Spleen (tissue), 11 donors: ENCODE data around the gene CCDC7. TPM values are rescaled to one million over a fixed set of nuclear protein-coding genes. Genes with fewer than 3 reads are reported as not detected.
A peak's percentile ranks its signal among the peaks of the same experiment; 100 is the strongest.

ENCODE experiments used
- DNase-seq: peaks from one replicate; pipeline ENCODE4 v3.0.0-alpha.2; 2020
- H3K27ac ChIP-seq, 8 donors: fragments of 200-600 bp; sonication (generic) in 7 of 8; 1 replicate in 4 of 8; 2 replicates in 4 of 8; pipeline versions ENCODE4 v1.5.0 to v1.8.0; 2016 to 2021; ENCODE audit warnings: inconsistent platforms in 4 of 8, mild to moderate bottlenecking in 4 of 8, moderate library complexity in 1 of 8
- H3K27me3 ChIP-seq, 7 donors: fragments of 200-600 bp; sonication (generic) in 6 of 7; replicated peaks in 1 of 7; 1 replicate in 4 of 7; 2 replicates in 3 of 7; pipeline versions ENCODE4 v1.5.0 to v1.8.0; 2016 to 2021; ENCODE audit warnings: inconsistent platforms in 3 of 7, mild to moderate bottlenecking in 1 of 7
- H3K36me3 ChIP-seq, 6 donors: fragments of 200-600 bp; sonication (generic) in 5 of 6; 1 replicate in 4 of 6; 2 replicates in 2 of 6; pipeline versions ENCODE4 v1.5.0 to v1.8.0; 2016 to 2021; ENCODE audit warnings: inconsistent platforms in 2 of 6
- H3K4me1 ChIP-seq, 6 donors: fragments of 200-600 bp; sonication (generic) in 5 of 6; 1 replicate in 3 of 6; 2 replicates in 3 of 6; pipeline versions ENCODE4 v1.5.0 to v1.8.0; 2016 to 2021; ENCODE audit warnings: inconsistent platforms in 3 of 6
- H3K4me3 ChIP-seq, 8 donors: fragments of 200-600 bp; sonication (generic) in 7 of 8; 1 replicate in 4 of 8; 2 replicates in 4 of 8; pipeline versions ENCODE4 v1.5.0 to v1.8.0; 2016 to 2021; ENCODE audit warnings: inconsistent platforms in 4 of 8, mild to moderate bottlenecking in 4 of 8, moderate library complexity in 2 of 8
- H3K9me3 ChIP-seq, 8 donors: fragments of 200-600 bp; sonication (generic) in 7 of 8; 1 replicate in 4 of 8; 2 replicates in 4 of 8; pipeline versions ENCODE4 v1.5.0 to v1.8.0; 2016 to 2021; ENCODE audit warnings: inconsistent platforms in 4 of 8
- CTCF ChIP-seq, 11 experiments: fragments of 200-600 bp in 7 of 11; fragments of 450-650 bp in 4 of 11; sonication (generic) in 4 of 11; IDR thresholded peaks in 8 of 11; conservative IDR thresholded peaks in 3 of 11; 1 replicate in 7 of 11; 2 replicates in 4 of 11; pipeline versions ENCODE4 v1.4.0 to v1.8.0; 2016 to 2021; ENCODE audit warnings: antibody characterized with exemption in 11 of 11, inconsistent platforms in 4 of 11, mild to moderate bottlenecking in 1 of 11
- POLR2A ChIP-seq, 3 donors: fragments of 450-650 bp; IDR thresholded peaks; one replicate each; pipeline ENCODE4 v1.5.1; 2017; ENCODE audit warnings: antibody characterized with exemption in 3 of 3, mild to moderate bottlenecking in 1 of 3
- POLR2AphosphoS5 ChIP-seq, 3 donors: sonication (generic); formaldehyde crosslinking; IDR thresholded peaks; one replicate each; pipeline ENCODE4 v1.5.1; 2017; ENCODE audit warnings: antibody characterized with exemption in 3 of 3
- WGBS, 5 donors: extraction: QIAGEN DNeasy Blood & Tissue Kit in 3 of 5; methylation state at CpG; one replicate each; pipeline versions ENCODE4 v1.1.5 to v1.1.7; 2013 to 2018; 5-methylcytosine and 5-hydroxymethylcytosine counted together
- intact Hi-C: fragments of 100-400 bp; cut with DNase I; formaldehyde crosslinking; loops from one replicate; pipeline ENCODE4 v1.15.0; 2023; ENCODE audit warnings: low total_unique reads
- polyA plus RNA-seq, 3 donors: library from polyadenylated mRNA; stranded (reverse); fragments of 200-250 nt; gene quantifications; one replicate each; pipeline ENCODE4 v1.2.1, GENCODE V29; 2013
- total RNA-seq, 7 donors: library from RNA; depleted of rRNA in 3 of 7; stranded (reverse); fragments of >200 nt in 3 of 7; fragmentation: NEBNext Ultra II Directional in 4 of 7; extraction: Animal tissue kit (Norgen Biotek cat#: 25700) in 4 of 7; gene quantifications; one replicate each; pipeline versions ENCODE4 v1.1.0 to v1.2.1, GENCODE V29; 2016 to 2021
- donor health status: healthy with polysubstance abuse.
- donor health status: DM: no; HTN: no; CAD: no; lungs with moderate emphysema.
- donor health status: DM: no; HTN: no; CAD: no.
- donor health status: Bipolar disorder and iron deficiency.
- donor health status: healthy.
- donor health status: DM: no; HTN: no; CAD: no.
- donor health status: DM: yes; HTN: yes; CAD: no.

CCDC7 gene
- total and polyA plus RNA-seq, 10 donors: 0.70 to 32.6 (median 22.9) TPM

GRCh38 chr10:32433542-32433941 lies 12.4 kb upstream of the CCDC7 start:
- intact Hi-C loops: no loop called here
- no peaks in the 10 kb centered on the region for H3K4me1 ChIP-seq
- WGBS, 5 donors: 29 to 78% (median 67%) methylated on average over 1 of the region's 1 CpG
- H3K27ac ChIP-seq: no peak overlapping the region
- no peaks in the 10 kb centered on the region for H3K36me3 ChIP-seq
- no peak overlapping the region for H3K4me3 ChIP-seq
- no peak for DNase-seq
- TF ChIP-seq CTCF (IDR thresholded peaks at IDR 0.05 in 8 of 11, conservative IDR thresholded peaks at IDR 0.05 in 3 of 11): no peak
- TF ChIP-seq POLR2AphosphoS5 (IDR thresholded peaks at IDR 0.05): no peak
- no peak for TF ChIP-seq POLR2A (IDR thresholded peaks at IDR 0.05)
- H3K27me3 ChIP-seq: peaks cover 0 to 6% (median 0%) of the 10 kb centered on the region in 7 donors
- H3K9me3 ChIP-seq: peaks cover 0 to 13% (median 3%) of the 10 kb centered on the region in 8 donors

- no peak for TF ChIP-seq CTCF (IDR thresholded peaks at IDR 0.05 in 8 of 11, conservative IDR thresholded peaks at IDR 0.05 in 3 of 11)
- H3K27ac ChIP-seq: no peak overlapping the region
Measured at GRCh38 chr10:32436215-32436614, 9.7 kb upstream of the CCDC7 start.

GRCh38 chr10:32437334-32437733 lies 8.6 kb upstream of the CCDC7 start:
- Histone ChIP-seq H3K27me3 (peaks cover 0 to 12% (median 0%) of the 10 kb centered on the region in 7 donors), H3K27ac (no peak overlapping the region), H3K4me1 (no peaks in the 10 kb centered on the region), H3K36me3 (no peaks in the 10 kb centered on the region), H3K9me3 (peaks cover 0 to 8% (median 3%) of the 10 kb centered on the region in 8 donors), H3K4me3 (no peak overlapping the region)
- intact Hi-C loops: no loop called here
- no peak for DNase-seq
- 72 to 84% (median 80%) methylated on average over 2 of the region's 2 CpGs for WGBS, 5 donors
- TF ChIP-seq CTCF (IDR thresholded peaks at IDR 0.05 in 8 of 11, conservative IDR thresholded peaks at IDR 0.05 in 3 of 11): no peak
- no peak for TF ChIP-seq POLR2A (IDR thresholded peaks at IDR 0.05)
- TF ChIP-seq POLR2AphosphoS5 (IDR thresholded peaks at IDR 0.05): no peak

More at GRCh38 chr10:32436215-32436614, 9.7 kb upstream of the CCDC7 start:
- H3K27me3 ChIP-seq: peaks cover 0 to 12% (median 0%) of the 10 kb centered on the region in 7 donors
- no peaks in the 10 kb centered on the region for H3K36me3 ChIP-seq
- intact Hi-C loops: no loop called here
- H3K9me3 ChIP-seq: peaks cover 0 to 13% (median 3%) of the 10 kb centered on the region in 8 donors
- H3K4me3 ChIP-seq: no peak overlapping the region
- H3K4me1 ChIP-seq: no peaks in the 10 kb centered on the region
- no peak for DNase-seq

GRCh38 chr10:32445036-32445435 lies 904 bp upstream of the CCDC7 start:
- Histone ChIP-seq H3K4me3 (peak overlapping the region; percentile 51 to 83 (median 66)), H3K27me3 (peaks cover 0 to 6% (median 0%) of the 10 kb centered on the region in 7 donors), H3K9me3 (no peaks in the 10 kb centered on the region), H3K27ac (peak overlapping the region in 6 of 8 donors; percentile 95 to 98 (median 98)), H3K4me1 (peaks cover 0 to 23% (median 15%) of the 10 kb centered on the region in 6 donors), H3K36me3 (no peaks in the 10 kb centered on the region)
- WGBS, 5 donors: 92 to 98% (median 95%) methylated on average over 4 of the region's 4 CpGs
- TF ChIP-seq POLR2AphosphoS5 (IDR thresholded peaks at IDR 0.05): no peak
- TF ChIP-seq CTCF (IDR thresholded peaks at IDR 0.05 in 8 of 11, conservative IDR thresholded peaks at IDR 0.05 in 3 of 11): no peak
- TF ChIP-seq POLR2A (IDR thresholded peaks at IDR 0.05): no peak
- intact Hi-C loops: no loop called here
- DNase-seq: peak; percentile 63
